DLD1 (cell line): Measurements from ENCODE around the gene JMJD1C.
"Not testable (repeated sequence)": the region's sequence is repeated elsewhere in the genome, so short reads cannot be mapped to it uniquely, and the experiment has no call there.

ENCODE experiments used
- in situ Hi-C: cut with HindIII; loops from 2 replicates; pipeline ENCODE4 v1.10.0; 2017; ENCODE audit warnings: low sequenced_read_pairs

Gene JMJD1C

DNA sequence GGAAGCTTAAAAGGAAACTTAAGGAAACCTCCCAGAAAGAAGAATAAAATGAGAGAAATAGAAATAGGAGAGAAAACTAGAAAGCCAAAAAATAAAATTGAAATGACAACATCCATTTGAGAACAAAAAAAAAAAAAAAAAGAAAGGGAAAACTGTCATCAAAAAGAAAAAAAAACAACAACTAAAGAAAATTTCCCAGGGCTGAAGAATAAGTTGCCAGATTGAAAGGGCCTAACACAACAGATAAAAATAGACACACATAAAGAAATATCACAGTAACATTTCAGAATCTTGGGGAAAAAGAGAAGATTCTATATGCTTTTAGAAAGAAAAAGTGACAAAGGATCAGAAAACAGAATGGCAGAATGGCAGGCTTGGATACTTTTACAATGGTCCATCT lies 157.1 kb downstream of the JMJD1C start:
- in situ Hi-C loops, result no loop called here

GRCh38 chr10:63304146-63304545 lies 161.6 kb downstream of the JMJD1C start:
- in situ Hi-C loops, result no loop called here

DNA sequence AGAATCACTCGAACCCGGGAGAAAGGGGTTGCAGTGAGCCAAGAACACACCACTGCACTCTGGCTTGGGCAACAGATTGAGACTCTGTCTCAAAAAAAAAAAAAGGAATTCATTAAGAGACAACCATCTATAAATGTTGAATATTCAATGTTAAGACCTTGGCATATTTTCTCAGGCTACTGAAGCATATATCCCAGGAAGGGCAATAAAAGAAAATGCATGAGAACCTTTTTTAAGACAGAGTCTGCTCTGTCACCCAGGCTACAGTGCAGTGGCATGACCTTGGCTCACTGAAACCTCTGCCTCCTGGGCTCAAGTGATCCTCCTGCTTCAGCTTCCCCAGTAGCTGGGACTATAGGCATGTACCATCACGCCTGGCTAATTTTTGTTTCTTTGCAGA lies 165.0 kb downstream of the JMJD1C start:
- in situ Hi-C loops, result no loop called here

GRCh38 chr10:63297941-63298340 lies 167.8 kb downstream of the JMJD1C start:
- in situ Hi-C loops, result no loop called here

DNA sequence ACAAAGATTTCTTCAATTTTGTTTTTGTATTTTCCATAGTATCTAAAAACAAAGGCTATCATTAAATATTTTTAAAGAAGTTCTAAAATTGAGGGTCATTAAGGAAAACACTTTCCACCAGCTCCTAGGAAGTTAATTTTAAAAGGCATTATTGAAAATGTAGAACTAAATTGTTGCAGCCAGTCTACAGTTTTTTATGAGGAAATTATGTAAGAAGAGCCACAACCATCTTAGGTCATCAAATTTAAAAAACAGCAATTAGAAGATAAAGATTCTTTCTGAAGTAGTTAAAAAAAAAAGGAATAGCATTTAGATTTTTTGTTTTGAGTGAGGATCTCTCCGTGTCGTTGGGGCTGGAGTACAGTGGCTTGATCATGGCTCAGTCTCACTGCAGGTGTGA lies 171.0 kb downstream of the JMJD1C start:
- in situ Hi-C loops, result no loop called here

- in situ Hi-C loops, result not testable (repeated sequence)
Observed at GRCh38 chr10:63292847-63293246, 172.9 kb downstream of the JMJD1C start.

GRCh38 chr10:63288170-63288569 lies 177.6 kb downstream of the JMJD1C start:
- in situ Hi-C loops, result no loop called here

DNA sequence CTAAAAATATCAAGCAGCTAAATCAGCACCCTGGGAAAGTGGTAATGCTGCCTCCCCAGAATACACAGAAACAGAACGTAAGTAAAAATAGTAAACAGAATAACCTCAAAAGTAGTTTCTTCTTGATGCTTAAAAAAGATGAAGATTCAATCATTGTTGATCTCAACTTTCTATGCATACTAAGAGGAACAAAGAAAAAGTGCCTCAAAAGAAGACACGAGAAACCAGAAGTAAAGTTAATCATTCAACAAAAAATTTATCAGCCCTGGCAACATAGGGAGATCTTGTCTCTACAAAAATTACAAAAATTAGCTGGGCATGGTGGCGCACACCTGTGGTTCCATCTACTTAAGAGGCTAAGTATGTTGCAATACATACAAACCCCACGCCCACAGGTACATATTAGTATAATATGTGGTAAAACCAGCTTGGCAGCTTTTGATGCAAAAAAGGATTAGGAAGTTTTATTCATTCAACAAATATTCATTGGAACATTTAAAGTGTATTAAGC lies 179.0 kb downstream of the JMJD1C start:
- in situ Hi-C loops, result no loop called here

DNA sequence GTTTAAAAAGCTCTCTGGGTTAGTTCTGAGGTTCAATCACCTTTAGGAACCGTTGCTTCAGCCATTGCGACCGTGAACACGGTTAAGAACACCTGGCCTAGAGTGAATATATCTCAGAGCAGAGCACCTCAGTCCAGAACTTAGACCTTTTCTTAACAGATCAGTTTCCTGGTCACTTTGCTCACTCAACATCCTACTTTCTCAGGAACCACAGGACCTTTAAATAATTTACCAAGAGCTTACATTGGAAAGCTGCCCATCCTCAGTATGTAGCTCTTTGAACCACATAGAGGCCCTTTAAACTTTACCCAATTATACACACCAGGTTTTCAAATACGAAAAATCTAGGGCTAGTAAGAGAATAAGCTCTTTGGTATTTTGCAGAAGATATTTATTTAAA lies 179.4 kb downstream of the JMJD1C start:
- in situ Hi-C loops, result no loop called here

DNA sequence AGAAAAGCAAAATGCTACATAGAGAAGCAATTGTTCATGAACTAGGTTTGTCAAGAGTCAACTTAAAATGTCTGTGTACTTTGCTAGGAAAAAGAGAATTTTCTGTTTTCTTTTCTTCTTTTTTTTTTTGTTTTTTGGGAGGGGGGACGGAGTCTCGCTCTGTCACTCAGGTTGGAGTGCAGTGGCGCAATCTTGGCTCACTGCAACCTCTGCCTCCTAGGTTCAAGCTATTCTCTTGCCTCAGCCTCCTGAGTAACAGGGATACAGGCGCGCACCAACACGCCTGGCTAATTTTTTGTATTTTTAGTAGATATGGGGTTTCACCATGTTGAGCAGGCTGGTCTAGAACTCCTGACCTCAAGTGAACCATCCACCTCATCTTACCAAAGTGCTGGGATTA lies 181.9 kb downstream of the JMJD1C start:
- in situ Hi-C loops, result not testable (repeated sequence)

- in situ Hi-C loops, result no loop called here
Observed at GRCh38 chr10:63283093-63283492, 182.7 kb downstream of the JMJD1C start.

GRCh38 chr10:63281967-63282366 lies 183.8 kb downstream of the JMJD1C start:
- in situ Hi-C loops, result no loop called here

- in situ Hi-C loops, result no loop called here
Observed at GRCh38 chr10:63280386-63280785, 185.4 kb downstream of the JMJD1C start.

- in situ Hi-C loops, result no loop called here
Observed at GRCh38 chr10:63275094-63275493, 190.7 kb downstream of the JMJD1C start.

DNA sequence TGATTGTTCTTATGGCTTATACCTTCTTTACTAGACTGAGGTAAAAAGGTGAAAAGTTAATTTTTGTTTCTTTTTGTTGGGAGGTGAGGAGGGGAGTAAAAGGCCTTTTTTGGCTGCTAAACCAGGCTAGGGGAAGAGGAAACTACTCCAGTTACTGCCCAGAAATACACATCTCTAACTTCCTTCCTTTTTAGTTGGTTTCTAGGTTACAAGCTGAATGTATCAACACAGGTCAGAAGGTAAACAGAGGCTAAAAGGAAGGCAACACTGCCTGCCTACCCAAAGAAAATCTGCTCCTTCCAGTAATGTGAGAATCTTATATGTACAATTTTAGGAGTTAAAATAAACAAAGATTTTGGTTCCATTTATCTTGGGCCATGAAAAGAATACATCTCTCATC lies 192.2 kb downstream of the JMJD1C start:
- in situ Hi-C loops, result no loop called here

DNA sequence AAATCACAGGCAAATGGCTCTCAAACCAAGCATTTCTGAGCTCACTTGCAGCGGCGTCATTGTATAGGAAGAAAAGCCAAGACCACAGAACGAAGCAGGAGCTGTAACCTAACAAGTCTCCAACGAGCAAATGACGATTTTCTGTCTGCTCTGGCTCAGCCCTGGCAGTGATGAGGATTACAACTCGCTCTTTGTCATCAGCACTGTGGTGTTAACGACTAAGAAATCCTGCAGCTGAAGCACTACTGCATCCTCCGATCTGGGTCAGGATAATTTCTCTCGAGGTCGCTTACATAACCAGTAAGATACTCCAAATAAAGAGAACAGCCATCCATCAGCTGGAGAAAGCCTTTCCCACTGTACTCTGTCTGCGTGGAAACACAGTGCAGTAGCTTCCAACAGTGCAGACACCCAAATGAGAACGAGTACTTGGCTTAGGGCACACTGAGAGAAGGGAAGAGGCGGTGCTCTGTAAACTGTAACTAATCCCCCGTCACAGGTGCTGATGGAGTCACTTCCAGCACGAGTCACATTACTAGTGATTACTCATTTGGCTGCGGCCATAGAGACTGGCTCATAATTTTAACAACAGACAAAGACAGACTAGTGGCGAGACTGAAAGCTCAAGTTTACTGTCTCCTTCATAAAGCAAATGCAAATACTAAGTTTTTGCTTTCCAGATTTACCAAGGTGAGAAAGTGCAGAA lies 196.8 kb downstream of the JMJD1C start:
- in situ Hi-C loops, result no loop called here

DNA sequence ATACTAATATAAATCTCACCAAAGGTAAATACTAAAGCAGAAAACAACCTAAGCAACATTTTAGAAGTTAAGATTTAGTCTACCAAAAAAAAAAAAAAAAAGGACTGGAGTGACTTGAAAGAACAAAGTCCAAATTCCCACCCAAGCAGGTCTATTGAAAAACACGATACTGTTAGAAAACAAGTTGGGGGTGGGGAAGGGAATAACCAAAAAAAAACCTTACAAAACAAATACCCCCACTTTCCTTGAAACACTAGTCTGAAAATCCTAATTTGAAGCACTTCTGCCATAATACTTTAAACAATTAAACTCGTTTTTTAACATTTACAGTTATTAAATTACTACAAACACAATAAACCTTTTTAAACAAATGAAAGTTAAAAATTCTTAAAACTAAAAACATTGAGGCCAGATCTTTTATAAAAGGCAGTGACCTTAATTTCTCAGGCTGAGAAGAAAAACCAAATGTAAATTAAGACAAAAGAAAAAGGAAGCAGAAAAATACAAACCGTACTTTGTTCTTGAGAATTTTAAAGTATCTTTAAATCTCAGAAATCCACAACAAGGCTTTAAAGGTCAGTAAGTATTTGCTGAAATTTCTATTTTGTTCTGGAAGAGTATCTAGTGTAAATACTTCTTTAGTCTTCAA lies 197.5 kb downstream of the JMJD1C start:
- in situ Hi-C loops, result no loop called here

GRCh38 chr10:63267414-63268148 lies 198.2 kb downstream of the JMJD1C start:
- in situ Hi-C loops, result no loop called here

DNA sequence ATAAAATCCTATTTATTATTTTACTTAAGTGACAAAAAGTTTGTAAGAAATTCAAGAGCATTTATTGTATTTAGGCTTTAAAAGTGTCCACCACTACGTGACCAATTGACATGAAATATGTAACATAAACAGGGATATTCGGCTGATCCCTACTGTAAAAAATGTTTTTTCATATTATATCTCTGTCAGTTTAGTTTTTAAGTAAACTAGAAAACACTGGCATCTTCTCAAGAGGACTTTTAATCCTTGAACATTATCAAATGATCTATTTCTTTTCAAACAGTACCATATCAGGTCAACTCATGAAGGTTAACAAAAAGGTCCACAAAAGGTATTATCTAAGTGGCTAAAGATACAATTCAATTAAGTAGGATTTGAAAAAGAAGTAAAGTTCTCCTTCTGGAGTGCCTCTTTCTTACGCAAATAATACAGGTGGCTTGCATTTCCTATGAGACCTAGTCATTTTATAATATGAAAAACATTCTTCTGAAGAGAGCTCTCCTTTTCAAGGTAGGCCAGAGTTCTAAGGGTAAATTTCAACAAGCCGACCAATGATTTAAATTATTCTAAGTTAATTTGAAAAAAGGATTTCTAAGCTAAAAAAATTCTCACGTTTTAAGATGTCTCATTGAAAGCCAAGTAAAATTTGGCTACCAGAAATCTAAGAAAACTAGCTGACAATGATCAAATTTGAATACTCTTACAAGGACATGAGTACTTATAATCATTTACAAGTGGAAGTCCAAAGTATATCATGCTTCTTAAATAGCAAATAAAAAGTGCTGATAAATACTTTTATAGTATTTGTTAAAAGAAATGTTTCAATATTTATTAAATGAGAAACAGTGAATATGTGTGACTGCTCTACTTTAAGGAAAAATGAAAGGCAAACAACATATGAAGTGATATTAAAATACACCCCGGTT lies 199.1 kb downstream of the JMJD1C start:
- in situ Hi-C loops, result no loop called here

DNA sequence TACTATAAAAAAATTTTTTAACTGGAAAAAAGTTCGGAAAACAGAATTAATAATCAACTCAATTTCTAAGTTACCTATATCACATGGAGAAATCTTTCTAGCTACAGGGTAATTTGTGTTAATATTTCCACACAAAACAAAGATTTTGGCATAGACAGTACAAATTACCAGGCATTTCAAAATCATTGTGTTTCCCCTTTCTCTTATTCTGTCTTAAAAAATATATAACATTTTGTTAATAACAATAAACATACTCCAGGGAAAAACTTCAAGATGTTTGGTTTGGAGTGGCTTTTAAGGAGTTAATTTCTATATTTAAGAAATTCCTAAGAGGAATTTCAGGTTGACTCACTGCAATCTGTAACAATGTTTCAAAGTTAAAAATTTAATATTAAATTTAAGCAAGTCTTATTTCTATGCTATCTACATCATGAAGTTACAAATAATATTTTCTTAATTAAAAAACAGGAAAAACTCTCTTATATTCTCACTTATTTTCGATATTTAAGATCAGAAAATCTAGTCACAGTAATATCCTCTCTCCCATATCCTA lies 200.0 kb downstream of the JMJD1C start:
- in situ Hi-C loops, result no loop called here
